GM12891 (cell line): ENCODE measurements around the gene RPL34.

Experiments
- PAX5 ChIP-seq: IDR thresholded peaks from 2 replicates; pipeline ENCODE4 v1.6.1; 2011; ENCODE audit warnings: low read length, moderate library complexity, mild to moderate bottlenecking; ENCODE audit not compliant: insufficient read depth, severe bottlenecking
- POLR2A ChIP-seq: IDR thresholded peaks from 2 replicates; pipeline ENCODE4 v1.6.1; 2011; ENCODE audit warnings: low read depth, low read length, control low read depth
- POLR2AphosphoS5 ChIP-seq: IDR thresholded peaks from 2 replicates; pipeline ENCODE4 v1.6.1; 2011; ENCODE audit warnings: low read depth, low read length, control low read depth
- POU2F2 ChIP-seq: IDR thresholded peaks from 2 replicates; pipeline ENCODE4 v1.6.1; 2011; ENCODE audit warnings: low read depth, mild to moderate bottlenecking, control low read depth, low read length, moderate library complexity
- SPI1 ChIP-seq: IDR thresholded peaks from 2 replicates; pipeline ENCODE4 v1.6.1; 2011; ENCODE audit warnings: low read depth, low read length, control low read depth
- TAF1 ChIP-seq: IDR thresholded peaks from 2 replicates; pipeline ENCODE4 v1.6.1; 2011; ENCODE audit warnings: low read depth, low read length, control low read depth

DNA sequence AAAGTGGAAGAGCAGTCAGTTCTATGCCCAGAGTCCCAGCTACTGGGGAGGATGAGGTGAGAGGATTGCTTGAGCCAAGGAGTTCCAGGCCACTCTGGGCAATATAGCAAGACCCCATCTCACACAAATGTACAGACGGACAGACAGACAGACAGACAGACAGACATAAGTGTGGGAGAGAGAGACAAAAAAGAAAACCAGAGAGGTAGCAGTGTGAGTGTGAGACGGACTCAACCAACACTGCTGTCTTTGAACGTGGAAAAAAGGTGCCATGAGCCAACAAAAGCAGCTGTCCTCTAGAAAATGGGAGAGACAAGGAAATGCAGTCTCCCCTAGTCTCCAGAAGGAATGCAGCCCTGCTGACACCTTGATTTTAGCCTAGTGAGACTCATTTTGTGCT is 18.2 kb upstream of the RPL34 start:
- no peak for TF ChIP-seq TAF1
- TF ChIP-seq POLR2A = no peak
- TF ChIP-seq POLR2AphosphoS5 = no peak
- no peak for TF ChIP-seq SPI1
- no peak for TF ChIP-seq POU2F2
- TF ChIP-seq PAX5 = no peak
